Measurements from ENCODE around the gene DNAJC15.

DNA sequence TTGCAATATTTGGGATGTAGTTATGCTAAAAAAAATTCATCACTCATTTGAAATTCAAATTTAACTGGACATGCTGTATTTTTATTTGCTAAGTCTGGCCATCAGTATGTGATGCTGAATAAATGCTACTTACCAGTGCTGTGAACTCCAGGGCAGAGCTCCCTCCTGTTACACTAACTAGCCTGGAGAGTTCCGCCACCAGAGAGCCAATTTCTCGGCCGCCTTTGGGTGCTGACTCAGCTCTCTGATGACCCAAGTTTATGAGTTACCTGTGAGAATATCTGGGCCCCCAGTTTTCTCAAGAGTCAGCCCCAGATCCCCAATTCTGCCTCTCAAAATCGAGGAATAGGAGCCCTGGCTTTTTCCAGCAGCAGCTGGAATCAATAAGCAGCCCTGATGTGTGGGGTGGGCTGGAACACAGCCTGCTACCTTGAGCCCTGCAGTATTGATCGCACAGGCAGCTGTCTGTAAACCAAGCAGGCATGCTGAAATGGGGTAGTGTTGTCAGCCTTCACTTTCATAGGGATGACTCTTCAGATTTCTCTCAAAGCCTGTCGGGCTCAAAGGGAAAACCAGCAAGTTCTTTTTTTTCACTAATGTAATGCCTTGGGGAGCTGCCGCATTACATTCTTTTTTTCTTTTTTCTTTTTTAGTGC lies 113.7 kb downstream of the DNAJC15 start:
- TF ChIP-seq, protein P1, sequence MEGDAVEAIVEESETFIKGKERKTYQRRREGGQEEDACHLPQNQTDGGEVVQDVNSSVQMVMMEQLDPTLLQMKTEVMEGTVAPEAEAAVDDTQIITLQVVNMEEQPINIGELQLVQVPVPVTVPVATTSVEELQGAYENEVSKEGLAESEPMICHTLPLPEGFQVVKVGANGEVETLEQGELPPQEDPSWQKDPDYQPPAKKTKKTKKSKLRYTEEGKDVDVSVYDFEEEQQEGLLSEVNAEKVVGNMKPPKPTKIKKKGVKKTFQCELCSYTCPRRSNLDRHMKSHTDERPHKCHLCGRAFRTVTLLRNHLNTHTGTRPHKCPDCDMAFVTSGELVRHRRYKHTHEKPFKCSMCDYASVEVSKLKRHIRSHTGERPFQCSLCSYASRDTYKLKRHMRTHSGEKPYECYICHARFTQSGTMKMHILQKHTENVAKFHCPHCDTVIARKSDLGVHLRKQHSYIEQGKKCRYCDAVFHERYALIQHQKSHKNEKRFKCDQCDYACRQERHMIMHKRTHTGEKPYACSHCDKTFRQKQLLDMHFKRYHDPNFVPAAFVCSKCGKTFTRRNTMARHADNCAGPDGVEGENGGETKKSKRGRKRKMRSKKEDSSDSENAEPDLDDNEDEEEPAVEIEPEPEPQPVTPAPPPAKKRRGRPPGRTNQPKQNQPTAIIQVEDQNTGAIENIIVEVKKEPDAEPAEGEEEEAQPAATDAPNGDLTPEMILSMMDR (IDR thresholded peaks at IDR 0.05; ENCODE audit: control extremely low read depth in 1 of 3, insufficient read depth in 1 of 3, low read depth in 1 of 3, low read length in 3 of 3) = no peak
- no peak for TF ChIP-seq EGR1 (IDR thresholded peaks at IDR 0.05; ENCODE audit: borderline replicate concordance, low read depth, low read length)
- no peak for TF ChIP-seq EZH2 (IDR thresholded peaks at IDR 0.05; ENCODE audit: low read depth, low read length, severe bottlenecking)
- no peak for TF ChIP-seq NRF1 (IDR thresholded peaks at IDR 0.05; ENCODE audit: low read depth, low read length)
- no peak for TF ChIP-seq TAF1 (IDR thresholded peaks at IDR 0.05; ENCODE audit: low read depth, low read length)
- TF ChIP-seq, protein P2, sequence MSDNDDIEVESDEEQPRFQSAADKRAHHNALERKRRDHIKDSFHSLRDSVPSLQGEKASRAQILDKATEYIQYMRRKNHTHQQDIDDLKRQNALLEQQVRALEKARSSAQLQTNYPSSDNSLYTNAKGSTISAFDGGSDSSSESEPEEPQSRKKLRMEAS (IDR thresholded peaks at IDR 0.05) = no peak
- no peak for TF ChIP-seq CBX8 (IDR thresholded peaks at IDR 0.05; ENCODE audit: borderline replicate concordance, low read depth, low read length)
- TF ChIP-seq YY1 (IDR thresholded peaks at IDR 0.05; ENCODE audit: low read depth, low read length) = no peak
- TF ChIP-seq POLR2A (IDR thresholded peaks at IDR 0.05; ENCODE audit: control extremely low read depth in 1 of 2, low read depth in 2 of 2, low read length in 2 of 2) = no peak
- TF ChIP-seq JUND (IDR thresholded peaks at IDR 0.05; ENCODE audit: low read length) = no peak
- no peak for TF ChIP-seq RAD21 (IDR thresholded peaks at IDR 0.05 in 1 of 2, conservative IDR thresholded peaks at IDR 0.05 in 1 of 2; ENCODE audit: low read depth in 2 of 2, low read length in 2 of 2)
- no peak for TF ChIP-seq CEBPB (IDR thresholded peaks at IDR 0.05; ENCODE audit: low read depth, low read length)
